HCT116 (cell line): Measurements from ENCODE around the gene OR10G7. TPM values are rescaled to one million over a fixed set of nuclear protein-coding genes. Genes with fewer than 3 reads are reported as not detected.

Source experiments
- ATAC-seq: fragments of 200-7000 bp; cut with Tn5 transposase; 2 replicates; pipeline ENCODE4 v1.9.1; 2020; ENCODE audit warnings: mild to moderate bottlenecking, moderate library complexity
- BruUV-seq: library from RNA; stranded (reverse); fragments of 400-500 nt; replicated peaks from 2 replicates; lab custom pipeline; 2021; lab: Mats Ljungman, UMichigan
- CTCF ChIA-PET: fragments of 300-600 bp; sonication (Branson Sonifier 250); formaldehyde crosslinking; loops from one replicate; lab custom pipeline; 2021; ENCODE audit warnings: antibody characterized with exemption; lab: Charles Lee
- POLR2A ChIA-PET: fragments of 300-600, 350-600 bp; sonication (Branson Sonifier 250); formaldehyde crosslinking; loops from one replicate; lab custom pipeline; 2021; ENCODE audit warnings: antibody characterized with exemption; lab: Charles Lee
- RAD21 ChIA-PET, 2 experiments: fragments of 300-600 bp; sonication (Branson Sonifier 250); formaldehyde crosslinking; loops; one replicate each; lab custom pipeline; 2023; ENCODE audit warnings: low total read pairs in 2 of 2; ENCODE audit not compliant: uncharacterized antibody in 2 of 2, unreplicated experiment in 2 of 2, low non-redundant PET in 1 of 2; lab: Charles Lee
- DNase-seq: peaks from one replicate; pipeline ENCODE4 v3.0.0-alpha.2; 2010; ENCODE audit warnings: low read depth, low spot score
- H2AFZ ChIP-seq: fragments of 200-600 bp; shearing (Covaris generic), sonication (generic); 2 replicates; pipeline ENCODE4 v1.6.1; 2017; ENCODE audit warnings: low read depth, mixed run types, mixed read lengths, antibody characterized with exemption, low read length; ENCODE audit not compliant: poor library complexity, severe bottlenecking
- H3K27ac ChIP-seq: 2 replicates; pipeline ENCODE4 v1.5.1; 2012; ENCODE audit warnings: low read depth, low read length
- H3K27me3 ChIP-seq: fragments of 200-600 bp; sonication (generic); 2 replicates; pipeline ENCODE4 v1.6.1; 2016; ENCODE audit warnings: mixed run types, low read length, mixed read lengths; ENCODE audit not compliant: insufficient read depth
- H3K36me3 ChIP-seq, 2 experiments: fragments of 200-500 bp in 1 of 2; fragments of 200-600 bp in 1 of 2; sonication (Bioruptor generic) in 1 of 2; sonication (generic) in 1 of 2; 2 replicates each; pipeline versions ENCODE4 v1.5.1 to v1.6.1; 2014 to 2016; ENCODE audit warnings: low read length in 2 of 2, inconsistent platforms in 1 of 2, mixed read lengths in 1 of 2, mixed run types in 1 of 2; ENCODE audit not compliant: insufficient read depth in 2 of 2, control insufficient read depth in 1 of 2
- H3K4me1 ChIP-seq, 2 experiments: fragments of 200-600 bp in 1 of 2; sonication (generic) in 1 of 2; 2 replicates each; pipeline versions ENCODE4 v1.5.1 to v1.6.1; 2012 to 2017; ENCODE audit warnings: low read length in 2 of 2, inconsistent platforms in 1 of 2, mild to moderate bottlenecking in 1 of 2, mixed read lengths in 1 of 2, mixed run types in 1 of 2, moderate library complexity in 1 of 2; ENCODE audit not compliant: insufficient read depth in 2 of 2, control insufficient read depth in 1 of 2
- H3K4me2 ChIP-seq: fragments of 200-600 bp; sonication (generic); 2 replicates; pipeline ENCODE4 v1.6.1; 2017; ENCODE audit warnings: mixed run types, low read length, mixed read lengths
- H3K4me3 ChIP-seq, 2 experiments: fragments of 200-600 bp in 1 of 2; sonication (generic) in 1 of 2; replicated peaks in 1 of 2; 2 replicates each; pipeline ENCODE4 v1.5.1; 2011 to 2016; ENCODE audit warnings: low read length in 2 of 2, control low read depth in 1 of 2, low read depth in 1 of 2, mild to moderate bottlenecking in 1 of 2, mixed read lengths in 1 of 2, mixed run types in 1 of 2
- H3K79me2 ChIP-seq: fragments of 200-600 bp; sonication (generic); 2 replicates; pipeline ENCODE4 v1.6.1; 2017; ENCODE audit warnings: mild to moderate bottlenecking, mixed run types, low read length, moderate library complexity, mixed read lengths; ENCODE audit not compliant: insufficient read depth
- H3K9ac ChIP-seq: fragments of 200-600 bp; sonication (generic); 2 replicates; pipeline ENCODE4 v1.6.1; 2016; ENCODE audit warnings: low read length, mixed read lengths
- H3K9me2 ChIP-seq: fragments of 200-600 bp; sonication (generic), shearing (Covaris generic); 2 replicates; pipeline ENCODE4 v1.6.1; 2017; ENCODE audit warnings: mixed run types, mild to moderate bottlenecking, moderate library complexity; ENCODE audit not compliant: insufficient read depth
- H3K9me3 ChIP-seq, 2 experiments: fragments of 200-500 bp in 1 of 2; fragments of 200-600 bp in 1 of 2; sonication (Bioruptor generic) in 1 of 2; sonication (generic) in 1 of 2; 2 replicates each; pipeline ENCODE4 v1.6.1; 2014 to 2017; ENCODE audit warnings: low read length in 2 of 2, mixed read lengths in 2 of 2, inconsistent platforms in 1 of 2, low read depth in 1 of 2, mild to moderate bottlenecking in 1 of 2, mixed run types in 1 of 2, moderate library complexity in 1 of 2; ENCODE audit not compliant: control insufficient read depth in 1 of 2, insufficient read depth in 1 of 2
- H4K20me1 ChIP-seq: fragments of 200-600 bp; sonication (generic), shearing (Covaris generic); 2 replicates; pipeline ENCODE4 v1.6.1; 2017; ENCODE audit warnings: mixed run types, mild to moderate bottlenecking, moderate library complexity; ENCODE audit not compliant: insufficient read depth
- ATF3 ChIP-seq: IDR thresholded peaks from 2 replicates; pipeline ENCODE4 v1.6.1; 2012
- CBX3 ChIP-seq: IDR thresholded peaks from 2 replicates; pipeline ENCODE4 v1.6.1; 2012; ENCODE audit warnings: low read depth
- CEBPB ChIP-seq: IDR thresholded peaks from 2 replicates; pipeline ENCODE4 v1.6.1; 2012; ENCODE audit warnings: low read depth
- CTCF ChIP-seq, 3 experiments: fragments of 200-600 bp in 1 of 3; sonication (generic) in 1 of 3; IDR thresholded peaks in 2 of 3; conservative IDR thresholded peaks in 1 of 3; 2 replicates each; pipeline ENCODE4 v1.5.1; 2012 to 2017; ENCODE audit warnings: low read depth in 2 of 3, low read length in 2 of 3, antibody characterized with exemption in 1 of 3, borderline replicate concordance in 1 of 3, control low read depth in 1 of 3, mild to moderate bottlenecking in 1 of 3, mixed read lengths in 1 of 3, mixed run types in 1 of 3, moderate library complexity in 1 of 3; ENCODE audit not compliant: insufficient read depth in 1 of 3
- ELF1 ChIP-seq: IDR thresholded peaks from 2 replicates; pipeline ENCODE4 v1.6.1; 2012; ENCODE audit warnings: low read depth, borderline replicate concordance
- FOSL1 ChIP-seq: IDR thresholded peaks from 2 replicates; pipeline ENCODE4 v1.6.1; 2012; ENCODE audit warnings: low read depth
- POLR2A ChIP-seq: IDR thresholded peaks from 2 replicates; pipeline ENCODE4 v1.7.0; 2011; ENCODE audit warnings: borderline replicate concordance; ENCODE audit not compliant: insufficient read depth, insufficient read length; ENCODE audit errors: extremely low read depth
- POLR2AphosphoS5 ChIP-seq: IDR thresholded peaks from 2 replicates; pipeline ENCODE4 v1.6.1; 2011; ENCODE audit warnings: mild to moderate bottlenecking, low read depth, low read length, moderate library complexity
- RAD21 ChIP-seq: IDR thresholded peaks from 2 replicates; pipeline ENCODE4 v1.6.1; 2012; ENCODE audit warnings: low read depth, mild to moderate bottlenecking
- REST ChIP-seq: IDR thresholded peaks from 2 replicates; pipeline ENCODE4 v1.6.1; 2012; ENCODE audit warnings: low read depth
- SIN3A ChIP-seq: IDR thresholded peaks from 2 replicates; pipeline ENCODE4 v1.6.1; 2012; ENCODE audit warnings: low read depth
- SP1 ChIP-seq: IDR thresholded peaks from 2 replicates; pipeline ENCODE4 v1.6.1; 2012; ENCODE audit warnings: low read depth
- SRF ChIP-seq: IDR thresholded peaks from 2 replicates; pipeline ENCODE4 v1.6.1; 2012; ENCODE audit warnings: low read depth
- TCF7L2 ChIP-seq: IDR thresholded peaks from 2 replicates; pipeline ENCODE4 v1.7.0; 2011; ENCODE audit warnings: borderline replicate concordance, inconsistent platforms; ENCODE audit not compliant: insufficient read depth, insufficient read length; ENCODE audit errors: extremely low read depth
- ZFX ChIP-seq: fragments of 450-650 bp; IDR thresholded peaks from 2 replicates; pipeline ENCODE4 v1.6.1; 2017
- ZNF274 ChIP-seq: fragments of 200-500 bp; sonication (Bioruptor generic); IDR thresholded peaks from 2 replicates; pipeline ENCODE4 v1.6.1; 2014; ENCODE audit warnings: mild to moderate bottlenecking, low read depth, low read length, inconsistent platforms
- intact Hi-C: fragments of 100-400 bp; cut with micrococcal nuclease; formaldehyde crosslinking; loops from 2 replicates; pipeline ENCODE4 v1.10.0; 2022
- total RNA-seq: library from RNA; stranded (reverse); gene quantifications from one replicate; pipeline ENCODE4 v1.2.1, GENCODE V29; 2021; ENCODE audit not compliant: unreplicated experiment

The OR10G7 gene
- total RNA-seq, 1 experiment from 2014 or later, result not detected

- Histone ChIP-seq H2AFZ (no peak overlapping the region), H3K4me2 (no peak overlapping the region), H3K9me3 (no peaks in the 10 kb centered on the region), H3K79me2 (no peaks in the 10 kb centered on the region), H4K20me1 (no peaks in the 10 kb centered on the region), H3K9ac (no peak overlapping the region), H3K9me2 (no peaks in the 10 kb centered on the region), H3K36me3 (no peaks in the 10 kb centered on the region), H3K4me3 (no peak overlapping the region), H3K27me3 (peaks cover 27% of the 10 kb centered on the region), H3K27ac (no peak overlapping the region), H3K4me1 (peaks cover 0 to 5% of the 10 kb centered on the region in 2 experiments; a peak in 2 of 4 replicates)
- intact Hi-C loops, result loop anchor here (5.0 kb wide), 2 partner anchors 260 to 515 kb away; no protein-coding TSS in a partner anchor
- TF ChIP-seq SP1, result no peak
- CTCF ChIA-PET, result interaction anchor here (0.6 to 2.3 kb wide), 12 partner anchors 8 to 332 kb away, joined by 3 to 26 read pairs (median 7); no protein-coding TSS in a partner anchor
- ATAC-seq (no peak), DNase-seq (no peak)
- POLR2A ChIA-PET, result no interaction called here
- BruUV-seq, result no TSS peak
- RAD21 ChIA-PET, result interaction anchor here in 1 of 2 experiments (1.4 kb wide), 1 partner anchor 123 kb away, joined by 7 read pairs; no protein-coding TSS in a partner anchor
Measured at GRCh38 chr11:124072147-124072546, 31.0 kb upstream of the OR10G7 start.

- BruUV-seq, result no TSS peak
- no peak overlapping the region for H2AFZ ChIP-seq
- no peak for ATAC-seq
- intact Hi-C loops, result loop anchor here (1.0 to 5.0 kb wide), 3 partner anchors 124 to 516 kb away; no protein-coding TSS in a partner anchor
- H3K9me2 ChIP-seq, result no peaks in the 10 kb centered on the region
- no peak overlapping the region for H3K4me3 ChIP-seq
- H3K27me3 ChIP-seq, result peaks cover 26% of the 10 kb centered on the region
- H3K79me2 ChIP-seq, result no peaks in the 10 kb centered on the region
- ChIA-PET RAD21 (interaction anchor here in 1 of 2 experiments (1.4 kb wide), 1 partner anchor 123 kb away, joined by 7 read pairs; no protein-coding TSS in a partner anchor), POLR2A (no interaction called here), CTCF (interaction anchor here (0.6 to 2.3 kb wide), 15 partner anchors 8 to 337 kb away, joined by 3 to 26 read pairs (median 6); partner anchors contain the start of gene VWA5A)
- peaks cover 0 to 5% of the 10 kb centered on the region in 2 experiments; a peak in 2 of 4 replicates for H3K4me1 ChIP-seq
- H3K27ac ChIP-seq, result no peak overlapping the region
- H3K9ac ChIP-seq, result no peak overlapping the region
- no peaks in the 10 kb centered on the region for H3K36me3 ChIP-seq
- H4K20me1 ChIP-seq, result no peaks in the 10 kb centered on the region
- H3K4me2 ChIP-seq, result no peak overlapping the region
- DNase-seq, result no peak
- no peaks in the 10 kb centered on the region for H3K9me3 ChIP-seq
- TF ChIP-seq SP1, result no peak
- no peak for TF ChIP-seq ATF3
- no peak for TF ChIP-seq ELF1
- no peak for TF ChIP-seq FOSL1
- TF ChIP-seq POLR2A, result no peak
- TF ChIP-seq ZFX, result no peak
- TF ChIP-seq RAD21, result no peak
- no peak for TF ChIP-seq SIN3A
- TF ChIP-seq POLR2AphosphoS5, result no peak
- no peak for TF ChIP-seq CTCF (IDR thresholded peaks at IDR 0.05 in 2 of 3, conservative IDR thresholded peaks at IDR 0.05 in 1 of 3; ENCODE audit: borderline replicate concordance in 1 of 3, insufficient read depth in 1 of 3, low read depth in 2 of 3, low read length in 2 of 3)
- TF ChIP-seq CBX3, result no peak
- no peak for TF ChIP-seq ZNF274
- TF ChIP-seq SRF, result no peak
- TF ChIP-seq REST, result no peak
- no peak for TF ChIP-seq CEBPB
- no peak for TF ChIP-seq TCF7L2
Measured at GRCh38 chr11:124071623-124071948, 30.5 kb upstream of the OR10G7 start.
